ENCODE results near the gene G3BP2.
"Not testable (repeated sequence)": the region's sequence is repeated elsewhere in the genome, so short reads cannot be mapped to it uniquely, and the experiment has no call there.

Gene G3BP2

DNA sequence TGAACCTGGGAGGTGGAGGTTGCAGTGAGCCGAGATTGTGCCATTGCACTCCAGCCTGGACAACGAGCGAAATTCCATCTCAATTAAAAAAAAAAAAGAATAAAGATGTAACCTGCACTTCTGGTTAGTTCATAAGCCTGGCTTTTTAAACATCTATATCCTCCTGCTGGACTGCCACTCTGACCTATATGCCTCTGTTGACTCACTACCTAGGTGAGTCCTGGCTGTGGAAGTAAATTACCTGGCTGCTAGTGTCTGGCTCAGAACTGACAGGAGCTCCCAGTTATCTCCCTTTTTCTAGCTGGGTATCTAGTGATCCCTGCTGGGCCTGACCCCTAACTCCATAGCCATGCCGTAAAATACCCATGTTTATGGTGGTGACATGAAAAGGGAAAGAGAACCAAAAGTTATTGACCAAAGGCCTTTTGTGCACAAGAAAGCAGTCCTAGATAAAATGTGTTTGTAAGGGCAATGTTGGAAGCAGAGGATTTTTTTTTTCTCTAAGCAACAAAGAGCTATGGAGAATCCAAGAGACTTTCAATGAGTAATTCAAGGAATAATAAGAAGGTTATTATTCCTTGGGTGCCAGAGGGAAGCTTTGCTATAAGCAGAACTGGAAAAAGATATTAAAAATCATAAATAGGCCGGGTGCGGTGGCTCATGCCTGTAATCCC lies 10.4 kb upstream of the G3BP2 start:
- DNase-seq = no peak

DNA sequence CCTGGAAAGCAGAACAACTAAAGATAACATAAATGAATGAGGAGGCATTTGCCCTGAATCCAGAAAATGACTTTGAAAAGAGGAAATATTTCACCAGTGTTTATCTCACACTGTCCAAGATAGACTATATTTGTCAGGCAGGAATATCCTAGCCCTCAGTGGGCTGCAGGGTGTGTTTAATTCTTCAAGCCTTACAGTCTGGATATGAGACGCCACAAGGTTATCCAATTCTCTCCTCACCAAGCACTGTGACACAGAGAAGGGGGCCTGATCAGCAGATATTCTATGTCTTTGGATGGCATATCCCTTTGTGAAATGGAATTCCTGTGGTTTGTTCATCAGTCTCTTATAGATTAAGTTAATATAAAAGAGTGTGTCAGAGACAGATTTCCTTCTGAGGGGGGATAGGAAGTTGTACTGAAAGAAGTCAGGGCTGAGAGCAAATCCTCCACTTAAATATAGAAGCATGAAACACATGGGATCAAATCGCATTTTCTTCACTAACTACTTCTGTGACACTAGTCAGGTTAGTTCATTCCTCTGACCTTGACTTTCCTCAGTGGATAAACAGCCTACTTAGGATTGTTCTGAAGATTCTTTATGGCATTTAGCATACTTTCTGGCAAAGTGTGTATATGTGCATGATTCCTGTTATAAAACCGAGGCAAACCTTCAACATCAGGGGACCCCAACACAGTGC lies 6.8 kb upstream of the G3BP2 start:
- DNase-seq = no peak

DNA sequence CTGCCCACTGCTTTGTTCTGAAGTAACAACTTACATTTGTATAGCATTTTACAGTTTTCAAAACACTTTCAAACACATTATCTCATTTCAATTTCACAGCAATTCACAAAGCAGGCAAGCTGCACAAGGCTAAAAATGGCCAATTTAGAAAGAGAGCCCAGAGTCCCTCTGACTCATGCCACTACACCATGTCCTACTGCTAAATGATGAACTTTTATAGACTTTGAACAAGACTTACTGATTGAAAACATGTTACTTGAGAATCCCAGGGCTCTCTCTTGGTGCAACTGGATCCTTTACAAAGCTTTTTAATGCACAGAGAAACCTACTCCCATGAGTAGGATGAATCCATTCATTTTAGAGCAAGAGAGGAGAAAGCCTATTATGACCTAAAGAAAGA lies 5.8 kb upstream of the G3BP2 start:
- no peak for DNase-seq

DNA sequence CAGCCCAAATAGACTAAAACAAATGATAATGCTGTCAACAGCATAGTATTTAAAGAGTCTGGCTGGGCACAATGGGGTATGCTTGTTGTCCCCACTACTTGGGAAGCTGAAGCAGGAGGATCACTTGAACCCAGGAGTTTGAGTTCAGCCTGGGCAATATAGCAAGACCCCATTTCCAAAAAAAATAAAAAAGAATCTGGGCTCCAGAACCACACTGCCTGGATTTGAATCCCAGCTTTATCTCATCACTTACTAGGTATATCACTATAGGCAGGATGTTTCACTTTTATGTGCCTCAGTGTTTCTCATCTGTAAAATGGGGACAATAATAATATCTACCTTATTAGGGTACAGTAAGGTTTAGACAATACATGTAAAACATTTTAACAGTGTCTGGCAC lies 5.3 kb upstream of the G3BP2 start:
- no peak for DNase-seq

DNA sequence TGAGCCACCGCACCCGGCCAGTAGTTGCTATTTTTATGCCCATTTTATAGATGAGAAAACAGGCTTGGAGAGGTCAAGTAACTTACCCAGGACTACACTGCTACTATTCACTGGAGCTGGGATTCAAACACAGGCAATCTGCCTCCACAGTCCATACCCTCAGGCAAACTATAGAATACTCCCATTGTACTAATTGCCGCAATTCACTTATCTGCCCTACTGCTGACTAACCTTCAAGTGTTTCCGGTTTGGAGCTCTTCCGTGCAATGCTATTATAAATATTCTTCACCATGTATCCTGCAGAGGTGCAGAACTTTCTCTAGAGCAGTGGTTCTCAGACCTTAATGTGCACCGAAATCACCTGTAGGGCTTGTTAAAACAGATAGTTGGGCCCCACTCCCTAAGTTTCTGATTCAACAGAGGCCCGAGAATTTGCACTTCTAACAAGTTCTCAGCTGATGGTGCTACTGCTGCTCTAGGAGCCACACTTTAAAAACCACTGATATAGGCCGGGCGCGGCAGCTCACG lies 1.9 kb upstream of the G3BP2 start:
- DNase-seq = no peak

DNA sequence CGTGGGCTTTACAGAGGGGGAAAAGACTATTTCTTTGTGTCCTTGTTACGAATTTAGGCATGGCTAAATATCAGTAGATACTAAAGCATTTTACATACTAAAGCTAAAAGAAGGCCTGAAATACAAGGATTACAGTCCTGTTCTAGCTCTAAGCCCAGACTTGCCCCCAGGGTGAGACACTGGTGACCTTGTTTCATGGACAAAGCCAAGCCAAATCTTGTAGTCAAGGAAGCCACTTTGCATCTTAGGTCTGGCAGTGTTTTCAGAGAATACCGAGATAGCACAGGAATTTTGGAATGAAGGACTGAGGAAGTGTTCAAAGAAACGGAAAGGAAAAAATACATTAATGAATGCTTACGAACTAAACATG lies 733 bp upstream of the G3BP2 start:
- DNase-seq = no peak

DNA sequence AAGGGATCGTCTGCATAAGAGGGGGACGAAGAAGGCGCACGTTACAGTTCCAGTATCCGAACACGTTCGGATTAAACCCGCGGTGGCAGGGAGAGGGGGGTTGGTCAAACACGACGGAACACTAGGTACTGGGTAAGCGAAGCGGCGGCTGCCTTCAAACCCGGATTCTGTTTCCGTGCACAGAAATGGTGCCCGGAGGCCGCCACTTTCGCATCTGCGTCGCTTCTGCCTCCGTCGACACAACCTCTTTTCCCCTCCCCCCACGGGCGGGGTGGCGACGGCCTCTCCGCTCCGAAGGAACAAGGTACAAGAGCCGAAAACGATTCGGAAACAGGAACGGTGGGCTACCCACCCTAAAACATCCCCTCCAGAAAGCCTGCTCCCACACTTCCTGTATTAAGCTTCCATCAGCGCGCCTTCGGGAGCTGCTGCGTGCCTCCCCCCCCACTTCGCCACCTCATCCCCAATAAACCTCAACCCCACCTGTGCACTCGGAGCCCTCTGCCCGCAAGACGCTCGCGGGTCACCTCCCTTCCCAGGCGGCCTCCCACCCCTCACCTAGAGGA lies 667 bp downstream of the G3BP2 start:
- peak; percentile 9 for DNase-seq

DNA sequence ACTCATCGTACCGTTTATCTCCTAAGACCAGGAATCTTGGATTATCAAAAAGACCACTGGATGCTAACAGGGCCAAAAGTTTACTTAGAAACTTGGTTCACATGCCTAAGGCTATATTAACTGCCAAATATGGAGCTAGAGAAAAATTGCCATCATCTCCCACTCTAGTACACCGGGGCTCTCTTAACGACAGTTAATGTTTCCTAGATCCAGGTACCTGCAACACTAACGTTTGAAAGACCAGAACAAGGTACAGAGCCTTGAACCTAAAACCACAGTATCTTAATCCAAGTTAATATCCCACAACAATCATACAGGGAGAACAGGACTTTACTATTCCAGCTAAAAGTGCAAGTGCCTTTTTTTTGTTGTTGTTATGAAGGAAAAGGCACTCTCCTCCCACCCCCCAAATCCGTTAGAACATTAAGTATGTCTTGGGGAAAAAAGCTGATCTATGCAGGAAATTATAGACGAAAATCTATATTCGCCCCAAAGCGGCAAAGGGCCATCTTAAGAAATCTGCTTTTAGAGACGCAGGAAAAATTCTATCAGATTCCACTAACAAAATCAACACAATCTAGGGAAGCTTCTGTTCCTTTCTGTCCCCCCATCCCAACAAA lies 1.3 kb downstream of the G3BP2 start:
- DNase-seq = no peak

DNA sequence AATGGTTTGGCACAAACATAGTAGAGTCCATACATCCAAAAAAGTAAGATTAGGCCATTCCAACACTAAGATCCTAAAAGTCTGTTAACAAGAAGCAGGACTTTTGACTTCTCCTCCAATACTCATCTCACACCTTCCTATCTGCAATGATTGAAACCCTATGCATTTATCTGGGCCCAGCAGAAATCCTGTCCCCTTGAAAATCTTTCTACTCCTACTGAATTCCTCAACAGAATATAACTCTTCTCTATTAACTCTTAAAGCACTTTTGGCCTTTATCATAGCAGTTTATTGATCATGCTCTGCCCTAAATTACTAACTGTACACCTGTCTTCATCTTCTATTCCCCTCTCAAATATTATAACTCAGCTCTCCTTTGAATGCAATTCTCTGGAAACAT lies 4.6 kb downstream of the G3BP2 start:
- DNase-seq = no peak

DNA sequence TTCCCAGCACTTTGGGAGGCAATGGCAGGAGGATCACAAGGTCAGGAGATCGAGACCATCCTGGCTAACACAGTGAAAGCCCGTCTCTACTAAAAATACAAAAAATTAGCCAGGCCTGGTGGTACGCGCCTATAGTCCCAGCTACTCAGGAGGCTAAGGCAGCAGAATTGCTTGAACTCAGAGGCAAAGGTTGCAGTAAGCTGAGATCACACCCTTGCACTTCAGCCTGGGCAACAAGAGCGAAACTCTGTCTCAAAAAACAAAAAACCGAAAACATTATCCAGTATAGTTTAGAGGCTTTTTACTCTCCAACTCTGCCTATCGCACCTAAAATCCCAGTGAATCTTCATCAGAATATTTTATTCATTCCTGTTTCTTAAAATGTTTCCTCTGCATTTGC lies 5.6 kb downstream of the G3BP2 start:
- not testable (repeated sequence) for DNase-seq

DNA sequence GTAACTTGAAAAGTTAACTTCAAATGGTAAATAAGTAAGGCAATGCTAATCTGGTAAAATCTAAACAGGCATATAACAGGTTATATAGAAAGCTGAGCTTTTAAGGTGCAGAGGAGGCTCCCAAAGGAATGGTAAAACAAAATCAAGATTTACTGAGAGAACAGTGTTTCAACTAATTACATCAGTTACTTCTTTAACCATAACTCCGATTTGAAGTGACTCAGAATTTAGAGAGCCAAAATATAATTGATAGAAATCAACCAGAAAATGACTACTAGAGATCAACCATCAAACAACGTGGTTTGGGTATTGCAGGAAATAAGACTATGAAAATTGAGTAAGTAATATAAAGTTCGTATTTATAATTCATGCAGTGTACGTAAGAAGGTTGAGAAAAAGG lies 6.9 kb downstream of the G3BP2 start:
- no peak for DNase-seq

DNA sequence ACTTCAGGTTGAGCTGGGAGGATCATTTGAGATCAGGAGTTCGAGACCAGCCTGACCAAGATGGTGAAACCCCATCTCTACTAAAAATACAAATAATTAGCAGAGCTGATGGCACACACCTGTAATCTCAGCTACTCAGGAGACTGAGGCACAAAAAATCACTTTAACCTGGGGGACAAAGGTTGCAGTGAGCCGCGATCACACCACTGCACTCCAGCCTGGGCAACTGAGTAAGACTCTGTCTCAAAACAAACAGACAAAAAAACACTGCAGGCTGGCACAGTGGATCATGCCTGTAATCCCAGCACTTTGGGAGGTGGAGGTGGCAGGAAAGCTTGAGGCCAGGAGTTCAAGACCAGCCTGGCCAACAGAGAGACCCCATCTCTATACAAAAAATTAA lies 8.6 kb downstream of the G3BP2 start:
- DNase-seq = not testable (repeated sequence)

DNA sequence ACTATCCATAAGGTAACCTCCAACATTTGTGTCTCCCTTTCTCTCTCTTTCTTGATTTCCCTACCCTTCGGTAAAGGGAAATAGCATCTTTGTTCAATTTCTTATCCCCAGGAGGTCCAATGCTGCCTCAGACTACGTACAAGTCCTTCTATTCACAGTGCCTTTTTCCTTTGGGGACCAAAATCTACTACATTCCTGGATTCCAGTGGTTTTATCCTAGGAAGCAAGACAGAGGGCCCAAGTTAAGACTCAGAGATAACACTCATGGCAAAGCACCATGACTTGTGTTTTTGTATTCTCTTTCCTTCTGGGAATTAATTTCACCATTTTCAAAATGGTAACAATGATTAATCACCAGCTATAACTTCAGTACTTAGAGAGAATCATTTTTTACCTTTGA lies 10.6 kb downstream of the G3BP2 start:
- DNase-seq = no peak

DNA sequence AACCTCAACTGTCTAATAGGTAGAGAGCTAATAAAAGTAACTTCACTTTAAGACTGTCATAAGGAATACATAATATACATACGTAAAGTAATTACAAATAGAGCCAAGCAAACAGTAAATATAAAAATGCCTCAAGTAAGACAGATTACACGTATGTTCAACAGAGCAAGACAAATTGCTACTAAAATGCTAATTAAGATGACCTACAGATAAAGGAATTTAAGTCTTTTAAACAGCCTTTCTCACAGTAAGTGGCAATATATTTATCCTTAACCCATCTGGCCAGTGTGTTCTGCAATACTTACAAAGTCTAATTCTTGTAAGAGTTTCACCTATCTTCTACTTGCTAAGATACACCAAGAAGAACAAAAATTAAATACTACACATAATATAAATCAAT lies 12.7 kb downstream of the G3BP2 start:
- no peak for DNase-seq

DNA sequence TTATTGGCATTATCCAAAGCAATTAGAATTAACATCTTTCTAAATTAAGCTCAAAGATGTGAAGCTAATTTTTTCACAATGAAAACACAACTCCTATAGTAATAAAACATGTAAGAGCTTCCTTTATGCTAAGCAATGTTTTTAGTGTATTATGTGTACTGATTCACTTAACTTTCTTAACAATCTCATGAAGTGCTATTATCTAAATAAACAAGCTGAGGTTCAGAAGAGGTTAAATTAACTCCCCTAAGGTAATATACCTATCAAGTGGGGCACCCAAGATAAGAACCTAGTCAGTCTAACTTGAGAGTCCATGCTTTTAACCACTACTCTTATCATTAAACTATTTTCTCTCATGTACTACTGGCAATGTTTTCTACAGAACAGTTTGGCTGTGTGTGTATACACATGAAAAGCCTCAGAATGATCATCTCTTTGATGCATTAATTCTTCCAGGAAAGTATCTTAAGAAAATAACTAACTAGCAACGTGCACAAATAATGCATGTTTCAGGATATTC lies 13.6 kb downstream of the G3BP2 start:
- no peak for DNase-seq

DNA sequence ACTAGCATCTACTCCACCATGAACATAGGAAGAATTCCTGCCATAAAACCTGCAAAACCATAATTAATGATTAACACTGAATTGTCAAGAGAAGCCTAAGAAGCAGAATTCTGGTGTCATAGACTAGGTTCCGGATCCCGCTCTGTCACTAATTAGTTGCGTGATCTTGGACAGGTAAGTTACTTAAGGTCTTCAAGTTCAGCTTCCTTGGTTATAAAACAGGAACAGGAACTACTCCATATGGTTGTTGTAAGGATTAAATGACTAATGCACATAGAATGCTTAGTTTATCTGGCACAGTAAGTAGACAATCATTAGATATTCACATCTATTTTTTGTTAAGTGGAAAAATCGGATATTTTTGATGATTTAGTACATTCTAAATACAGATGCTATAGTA lies 14.3 kb downstream of the G3BP2 start:
- peak; percentile 26 for DNase-seq

DNA sequence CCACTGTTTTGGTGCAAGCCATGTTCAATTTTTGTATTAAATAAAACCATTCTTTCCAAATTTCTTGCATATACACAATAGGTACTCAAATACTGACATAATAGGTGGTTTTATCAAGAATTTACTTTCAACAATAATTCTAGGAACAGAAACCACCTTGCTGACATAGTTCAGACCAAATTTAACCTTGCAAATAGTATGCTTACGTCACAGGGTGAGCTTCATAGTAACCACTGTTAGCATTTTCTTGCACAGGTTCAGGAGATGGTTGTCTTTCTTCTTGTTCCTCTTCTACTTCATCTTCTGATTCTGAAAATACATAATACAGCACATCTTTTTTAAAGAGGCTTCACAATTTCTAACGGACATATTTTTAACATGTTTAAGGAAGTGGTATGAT lies 17.6 kb downstream of the G3BP2 start:
- no peak for DNase-seq

DNA sequence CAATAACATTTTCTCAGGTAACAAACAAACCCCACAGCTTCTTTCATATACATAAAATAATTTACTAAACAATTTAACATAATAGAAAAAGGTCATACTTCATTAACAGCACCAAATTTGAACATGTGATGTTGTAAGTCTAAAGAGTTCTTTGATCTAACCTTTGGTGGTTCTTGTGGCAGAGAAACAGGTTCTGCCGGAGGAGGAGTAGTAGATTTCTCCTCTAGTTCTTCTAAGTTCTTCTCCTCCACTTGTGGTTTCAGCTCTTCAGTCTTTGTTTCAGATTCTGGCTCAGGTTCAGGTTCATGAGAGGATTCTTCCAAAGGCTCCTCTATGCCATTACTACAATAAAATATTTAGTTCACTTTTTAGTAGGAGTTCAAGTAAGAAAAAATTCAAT lies 18.3 kb downstream of the G3BP2 start:
- no peak for DNase-seq

DNA sequence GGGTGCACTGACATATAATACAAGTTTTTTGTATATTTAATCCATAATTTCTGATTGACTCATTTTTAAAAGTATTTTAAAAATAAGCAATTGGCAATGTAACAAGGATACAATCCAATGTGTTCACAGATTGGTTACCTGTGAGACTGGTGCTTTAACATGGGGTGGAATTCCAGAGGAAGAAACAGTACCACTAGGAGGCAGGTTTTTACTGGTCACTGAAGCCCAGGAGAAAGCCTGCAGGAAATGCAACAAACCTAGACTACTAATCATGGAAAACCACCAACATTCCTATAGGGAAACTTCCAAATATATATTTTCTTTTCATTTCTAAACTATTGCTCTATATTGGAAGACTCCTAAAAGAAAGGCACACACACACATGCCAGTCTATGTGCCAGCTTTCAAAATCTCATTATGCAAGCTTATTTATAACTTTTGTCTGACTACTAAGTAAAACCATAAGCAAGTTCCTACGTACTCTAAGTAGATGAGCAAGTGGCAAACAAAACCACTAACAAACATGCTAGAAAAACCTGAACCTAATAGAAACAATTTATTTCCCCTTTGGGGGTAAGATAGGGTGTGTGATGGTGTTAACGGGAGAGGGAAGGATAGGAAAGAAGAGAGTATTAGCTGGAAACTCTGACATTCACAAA lies 19.2 kb downstream of the G3BP2 start:
- peak; percentile 13 for DNase-seq

DNA sequence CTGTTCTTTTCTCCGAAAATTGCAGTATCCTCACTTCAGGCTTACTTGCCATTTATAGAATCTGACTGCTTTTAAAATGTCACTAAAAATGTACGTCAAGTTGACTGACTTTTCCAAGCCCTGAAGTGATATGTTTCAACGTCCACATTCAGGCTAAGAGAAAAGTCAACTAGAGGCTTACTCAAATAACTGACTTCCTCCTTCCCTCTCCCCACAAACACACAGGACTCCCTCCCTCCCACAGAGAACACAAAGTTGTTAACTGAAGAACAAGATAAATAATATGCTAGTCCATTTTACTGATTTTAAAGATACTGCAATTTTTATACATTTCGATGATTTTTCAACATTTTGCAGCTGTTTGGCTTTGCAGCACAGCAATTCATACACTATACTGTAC lies 29.1 kb downstream of the G3BP2 start:
- DNase-seq = no peak

DNA sequence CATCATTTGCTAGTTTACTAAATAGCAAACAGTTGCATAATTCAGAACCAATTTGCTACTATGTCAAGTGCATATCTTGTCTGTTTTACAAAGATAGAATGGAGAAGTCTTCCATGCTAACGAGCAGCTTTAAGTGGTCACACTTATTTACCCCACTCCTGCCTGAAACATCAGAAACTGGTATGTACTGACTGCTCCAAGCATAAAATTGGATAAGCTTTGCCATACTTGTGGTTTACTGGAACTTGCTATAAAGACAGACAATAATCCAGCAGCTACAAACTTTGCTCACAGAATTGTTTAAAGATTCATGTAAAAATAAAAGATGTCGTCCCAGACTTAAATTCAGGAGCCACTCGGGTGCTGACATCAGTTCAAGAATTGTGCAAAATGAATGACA lies 29.6 kb downstream of the G3BP2 start:
- no peak for DNase-seq

DNA sequence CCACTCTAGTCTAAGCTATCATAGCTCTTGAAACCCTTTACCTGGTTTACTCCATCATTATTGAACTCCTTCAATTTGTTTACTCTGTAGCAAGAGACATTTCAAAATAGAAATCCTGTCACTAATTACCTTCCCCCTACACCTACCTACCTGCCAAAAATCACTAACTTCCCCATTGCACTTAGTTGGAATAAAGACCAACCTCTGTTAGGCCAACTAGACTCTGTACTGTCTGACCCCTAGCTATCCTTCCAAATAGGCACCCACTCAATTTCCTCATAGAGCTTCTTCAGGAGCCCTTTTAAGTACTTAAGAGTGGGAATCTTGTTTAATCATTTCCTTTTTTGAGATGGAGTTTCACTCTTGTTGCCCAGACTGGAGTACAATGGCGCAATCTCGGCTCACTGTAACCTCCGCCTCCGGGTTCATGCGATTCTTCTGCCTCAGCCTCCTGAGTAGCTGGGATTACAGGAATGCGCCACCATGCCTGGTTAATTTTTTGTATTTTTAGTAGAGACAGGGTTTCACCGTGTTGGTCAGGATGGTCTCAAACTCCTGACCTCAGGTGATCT lies 34.0 kb downstream of the G3BP2 start:
- DNase-seq = no peak

DNA sequence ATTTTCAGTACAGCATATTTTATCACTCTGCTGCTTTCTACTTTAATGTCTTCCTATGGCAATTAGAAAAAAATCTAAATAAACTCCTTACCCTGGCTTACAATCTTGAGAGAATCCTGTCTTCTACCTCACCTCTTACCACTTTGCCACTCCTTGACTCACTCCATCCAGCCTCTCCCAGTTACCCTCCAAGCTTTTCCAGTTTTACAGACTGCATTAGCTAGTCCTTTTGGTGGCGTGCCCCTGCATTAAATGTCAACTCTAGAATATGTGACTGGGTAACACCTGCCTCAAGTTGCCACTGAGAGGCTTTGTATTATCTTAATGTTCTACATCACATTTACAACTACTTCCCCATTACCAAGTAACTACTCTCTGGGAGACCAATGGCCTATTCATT lies 35.4 kb downstream of the G3BP2 start:
- DNase-seq = no peak

Measured in HCEC 1CT (cell line).